CD4-positive, alpha-beta T cell treated with Interferon gamma for 1 hour (primary cell): ENCODE measurements around the gene MARCHF3.
"Not testable (repeated sequence)": the region's sequence is repeated elsewhere in the genome, so short reads cannot be mapped to it uniquely, and the experiment has no call there.

ENCODE experiments used
- DNase-seq: peaks from one replicate; pipeline ENCODE4 v3.0.0-alpha.2; 2020

MARCHF3 gene

DNA sequence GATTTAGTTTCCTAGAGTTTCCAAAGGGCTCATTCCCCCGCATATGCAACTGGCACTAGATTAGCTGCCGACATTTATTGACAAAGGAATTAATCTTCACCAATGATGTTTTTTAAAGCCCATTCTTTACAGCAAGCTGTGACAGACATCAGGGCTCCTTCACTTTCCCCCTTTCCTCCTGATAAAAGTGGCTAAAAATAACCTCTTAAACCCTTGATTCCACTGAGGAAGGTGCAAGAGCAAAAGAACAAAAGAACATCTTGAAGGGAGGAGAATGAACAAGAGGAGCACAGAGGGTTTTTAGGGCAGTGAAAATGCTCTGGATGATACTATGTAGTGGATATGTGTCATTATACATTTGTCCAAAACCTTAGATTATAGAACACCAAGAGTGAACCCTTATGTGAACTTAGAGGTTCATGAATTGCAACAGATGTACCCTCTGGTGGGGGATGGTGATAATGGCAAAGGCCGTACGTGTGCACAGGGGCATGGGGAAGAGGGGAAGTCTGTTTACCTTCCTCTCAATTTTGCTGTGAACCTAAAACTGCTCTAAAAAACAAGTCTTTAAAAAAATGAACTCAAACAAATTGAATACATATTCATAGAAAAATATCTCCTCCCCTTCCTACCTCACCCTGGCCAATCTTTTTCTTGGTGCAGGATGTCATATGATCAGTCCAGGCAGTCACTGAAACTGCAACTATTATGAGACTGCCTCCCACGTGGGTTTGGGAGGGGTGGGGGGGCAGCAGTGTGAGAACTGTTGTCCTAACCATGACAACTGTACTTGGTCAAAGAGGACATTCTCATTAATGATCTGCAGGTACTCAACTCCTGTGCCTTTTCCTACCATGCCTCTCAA is 83.0 kb downstream of the MARCHF3 start:
- no peak for DNase-seq

GRCh38 chr5:126942908-126943307 is 87.5 kb downstream of the MARCHF3 start:
- DNase-seq, result not testable (repeated sequence)

DNA sequence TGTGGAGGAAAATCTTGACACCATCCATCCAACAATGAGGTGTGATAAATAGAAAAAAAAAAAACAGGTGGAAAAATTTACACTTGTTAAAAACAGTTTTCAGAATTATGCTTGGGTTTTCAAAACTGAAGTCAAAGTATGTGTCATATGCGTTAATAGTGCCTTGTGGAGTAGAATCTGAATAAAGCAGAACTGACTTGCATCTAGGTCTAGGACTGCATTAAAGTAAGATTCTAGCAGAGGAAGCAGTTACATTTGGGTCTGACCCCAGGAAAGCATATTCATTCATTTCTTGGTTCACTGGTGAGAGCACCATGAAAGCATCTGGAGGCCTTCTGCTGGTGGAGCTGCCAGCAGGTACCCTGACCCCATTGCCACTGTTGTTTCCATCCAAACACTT is 89.0 kb downstream of the MARCHF3 start:
- no peak for DNase-seq

- no peak for DNase-seq
Measured at GRCh38 chr5:126939887-126940286, 90.5 kb downstream of the MARCHF3 start.

DNA sequence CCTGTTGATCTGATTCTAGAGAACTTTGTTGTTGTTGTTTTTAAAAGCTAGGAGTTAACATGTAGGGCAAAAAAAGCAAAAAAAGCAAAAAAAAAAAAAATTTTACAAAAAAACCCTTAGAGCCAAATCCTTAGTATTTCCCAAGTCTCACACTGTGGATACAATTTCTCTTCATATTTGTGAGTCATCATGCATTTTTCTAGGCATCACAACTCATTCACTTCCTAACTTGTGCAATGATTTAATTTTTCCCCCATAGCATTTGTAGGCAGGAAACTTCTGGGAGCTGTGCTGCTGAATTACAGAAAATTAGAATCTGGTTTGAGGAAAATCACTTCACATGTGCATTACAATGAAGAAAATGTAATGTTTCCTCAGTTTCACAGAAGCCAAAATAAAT is 91.9 kb downstream of the MARCHF3 start:
- no peak for DNase-seq

DNA sequence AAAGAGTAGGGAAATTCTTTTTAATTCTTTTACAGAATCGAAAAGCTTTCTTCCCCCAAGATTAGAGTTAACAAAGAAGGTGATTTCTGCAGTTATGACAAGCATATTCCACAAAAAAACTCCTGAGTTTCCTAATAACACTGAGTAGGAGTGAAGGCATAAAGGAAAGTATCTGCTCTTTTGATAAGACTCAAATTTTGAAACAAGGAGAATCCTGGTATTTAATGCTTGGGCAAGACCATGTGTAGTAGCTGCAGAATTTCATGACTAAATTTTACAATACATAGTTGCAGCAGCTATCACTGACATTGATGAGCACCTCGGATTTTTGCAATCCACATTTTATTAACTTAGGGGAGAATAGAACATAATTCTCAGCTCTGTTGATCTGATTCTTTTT is 92.6 kb downstream of the MARCHF3 start:
- DNase-seq, result no peak

DNA sequence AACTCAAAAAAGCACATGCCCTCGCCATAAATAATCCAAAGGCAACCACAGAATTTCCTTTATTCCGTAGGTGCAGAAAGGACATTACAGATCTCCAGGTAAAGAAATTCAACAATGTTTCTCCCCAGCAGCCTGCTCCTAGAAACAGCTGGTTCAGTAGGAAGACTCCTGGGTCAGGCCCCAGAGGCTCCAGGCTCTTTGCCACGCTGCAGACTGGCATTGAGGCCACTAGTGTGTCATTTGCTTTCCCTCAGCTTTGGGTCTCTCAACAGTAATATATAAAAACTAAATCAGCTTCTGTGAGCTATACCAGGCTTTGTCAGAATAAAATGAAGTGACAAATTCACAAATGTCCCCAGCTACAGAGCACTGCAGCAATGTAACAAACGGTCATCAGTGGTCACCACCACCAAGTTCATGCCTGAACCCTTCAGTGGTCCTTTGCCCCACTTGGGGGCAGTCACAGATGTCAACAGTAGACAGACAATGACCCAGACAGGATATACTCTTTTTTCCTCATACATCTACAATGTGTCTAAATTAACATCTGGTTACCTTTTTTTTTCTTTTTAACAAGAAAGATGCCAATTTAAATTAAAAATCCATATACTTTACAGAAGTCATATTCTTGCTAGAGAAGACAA is 93.5 kb downstream of the MARCHF3 start:
- DNase-seq, result no peak

DNA sequence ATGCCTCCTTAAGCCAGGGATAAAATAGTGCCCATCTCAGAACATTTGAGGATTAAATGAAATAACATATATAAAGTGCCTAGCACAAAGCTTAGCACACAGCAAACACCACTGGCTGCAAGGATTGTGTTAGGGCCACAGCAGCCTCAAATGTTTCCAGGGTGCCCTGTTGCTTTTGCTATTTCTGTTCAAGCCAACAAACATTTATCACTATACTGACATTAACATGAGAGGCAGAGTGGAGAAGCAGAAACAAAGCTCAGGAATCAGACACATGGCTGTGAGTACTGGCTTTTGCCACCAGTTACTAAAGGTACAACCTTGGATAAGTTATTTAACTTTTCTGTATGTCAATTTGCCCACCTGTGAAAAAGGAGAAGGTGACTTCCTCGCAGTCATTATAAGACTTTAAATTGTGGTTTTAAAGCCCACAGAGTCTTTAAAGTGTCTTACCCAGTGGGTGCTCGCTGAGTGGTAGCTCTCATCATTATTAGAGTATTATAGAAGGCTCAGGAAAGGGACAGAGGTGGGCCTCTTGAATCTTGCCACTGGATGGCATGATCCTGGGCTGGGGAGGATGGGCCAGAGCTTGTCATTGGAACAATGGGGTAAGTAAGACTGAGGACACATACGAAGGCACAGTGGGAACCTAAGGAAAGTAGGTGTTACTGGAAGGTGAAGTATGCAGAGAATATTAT is 98.2 kb downstream of the MARCHF3 start:
- DNase-seq, result no peak

DNA sequence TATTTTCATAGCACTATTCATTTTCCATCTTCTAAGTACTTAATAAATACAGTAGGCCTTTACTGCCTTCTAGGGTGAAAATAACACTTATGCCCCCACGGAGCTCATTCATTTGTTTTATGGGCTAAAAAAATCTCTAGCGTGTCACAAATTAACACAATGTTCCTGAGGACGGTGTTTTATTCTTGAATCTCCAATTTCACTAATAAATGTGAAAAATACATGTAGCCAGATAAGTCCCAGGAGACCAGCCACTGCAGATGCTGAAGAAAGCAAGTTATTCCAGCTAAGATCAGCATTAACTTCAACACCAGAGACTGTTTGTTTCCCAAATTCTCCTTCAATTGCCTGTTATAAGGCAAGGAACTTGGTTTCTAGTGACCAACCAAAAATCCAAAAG is 102.3 kb downstream of the MARCHF3 start:
- no peak for DNase-seq

DNA sequence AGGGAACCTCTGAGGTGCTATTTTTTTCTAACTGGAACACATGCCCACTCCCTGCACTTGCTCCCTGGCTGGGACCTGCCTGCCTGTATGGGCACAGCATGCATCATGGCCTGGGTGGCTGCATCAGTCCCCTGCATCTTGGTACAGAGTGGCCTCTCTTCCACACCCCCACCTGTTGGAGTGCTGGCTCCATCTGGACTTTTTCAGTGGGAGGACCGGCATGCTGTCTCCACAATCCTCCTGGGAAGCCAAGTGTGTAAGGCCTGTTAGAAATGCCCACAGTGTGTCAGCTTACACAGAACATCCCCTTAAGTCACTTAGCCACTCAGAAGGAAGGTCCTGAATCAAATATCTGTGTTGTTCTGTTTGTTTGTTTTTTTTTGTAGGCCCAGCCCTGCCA is 102.9 kb downstream of the MARCHF3 start:
- DNase-seq, result no peak

GRCh38 chr5:126926187-126926586 is 104.2 kb downstream of the MARCHF3 start:
- DNase-seq, result no peak

GRCh38 chr5:126925482-126925881 is 104.9 kb downstream of the MARCHF3 start:
- no peak for DNase-seq

- no peak for DNase-seq
Measured at GRCh38 chr5:126924331-126925033, 105.9 kb downstream of the MARCHF3 start.

- no peak for DNase-seq
Measured at GRCh38 chr5:126921241-126922091, 108.9 kb downstream of the MARCHF3 start.

- DNase-seq, result no peak
Measured at GRCh38 chr5:126920291-126920690, 110.1 kb downstream of the MARCHF3 start.

GRCh38 chr5:126919566-126919965 is 110.8 kb downstream of the MARCHF3 start:
- no peak for DNase-seq

DNA sequence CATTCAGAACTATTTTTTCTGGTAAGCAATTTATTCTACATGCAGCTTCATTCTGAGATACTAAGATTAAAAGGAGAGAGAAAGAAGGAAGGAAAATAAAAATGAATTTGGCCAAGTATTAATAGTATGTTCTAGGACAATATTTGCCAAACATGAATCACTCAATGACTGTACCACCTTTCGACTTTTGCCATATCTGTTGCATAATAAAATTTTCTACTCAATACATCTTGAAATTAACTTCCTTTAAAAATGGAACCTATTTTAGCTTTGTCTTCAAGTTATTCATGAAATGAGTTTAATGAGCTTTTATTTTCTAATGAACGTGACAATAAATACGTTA is 111.8 kb downstream of the MARCHF3 start:
- no peak for DNase-seq

DNA sequence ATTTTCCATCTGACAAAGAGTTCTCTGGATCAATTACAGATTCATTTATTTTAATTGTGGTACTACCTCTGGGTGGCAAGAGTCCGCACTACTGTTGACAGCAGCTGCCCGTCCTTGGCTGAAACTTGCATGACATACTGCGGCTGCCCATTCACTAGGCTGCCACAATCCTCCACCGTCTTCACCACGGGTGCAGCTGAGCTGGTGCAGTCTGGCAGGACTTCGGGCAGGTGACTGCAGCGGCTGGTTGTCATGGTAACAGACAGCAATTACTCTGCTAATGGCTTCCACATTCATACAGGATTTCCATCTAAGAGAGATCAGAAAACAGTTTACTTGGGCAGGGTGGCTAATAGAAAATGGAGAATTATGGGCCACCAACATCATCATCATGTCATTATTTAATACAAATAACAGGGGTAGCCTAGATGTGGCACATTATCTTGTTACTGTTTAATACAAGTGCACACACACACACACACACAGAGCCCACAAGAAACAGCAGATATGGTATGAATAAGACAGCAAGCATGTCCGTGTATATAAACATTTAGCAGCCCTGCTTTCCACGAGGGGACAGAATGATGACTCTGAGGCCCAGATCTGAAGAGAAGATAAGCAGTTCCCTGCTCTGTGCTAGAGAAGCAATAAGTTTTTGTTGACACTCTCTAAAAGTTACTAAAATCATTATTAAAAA is 112.3 kb downstream of the MARCHF3 start:
- DNase-seq, result no peak

- no peak for DNase-seq
Measured at GRCh38 chr5:126915496-126915895, 114.9 kb downstream of the MARCHF3 start.

DNA sequence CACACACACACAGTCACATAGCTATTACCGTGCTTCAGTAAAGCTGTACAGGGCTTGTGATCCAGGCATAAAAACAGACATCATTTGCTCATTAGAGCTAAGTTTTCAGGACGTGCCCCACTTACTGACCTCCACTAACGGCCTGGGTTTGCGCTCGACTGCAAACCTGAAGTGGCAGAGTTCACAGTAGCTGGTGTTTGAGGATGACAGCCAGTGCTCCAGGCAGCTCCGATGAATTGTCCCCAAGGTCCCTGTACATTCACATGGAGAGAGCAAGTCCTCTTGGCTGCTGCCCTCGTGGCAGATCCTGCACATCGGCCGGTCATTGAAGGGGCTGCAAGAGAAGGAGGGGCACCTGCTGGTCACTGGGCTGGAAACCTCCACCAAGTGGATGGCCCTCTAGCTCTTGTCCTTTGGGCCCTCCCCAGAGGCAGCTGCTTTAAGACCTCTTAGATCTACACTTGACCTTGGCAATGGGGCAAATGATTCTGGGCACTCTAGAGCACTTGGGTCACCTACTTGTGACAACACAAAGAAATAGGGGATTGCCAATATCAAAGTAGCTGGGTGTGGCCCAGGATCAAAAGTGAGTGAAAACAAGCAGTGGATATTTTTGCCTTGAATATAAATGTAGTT is 115.4 kb downstream of the MARCHF3 start:
- DNase-seq, result no peak

DNA sequence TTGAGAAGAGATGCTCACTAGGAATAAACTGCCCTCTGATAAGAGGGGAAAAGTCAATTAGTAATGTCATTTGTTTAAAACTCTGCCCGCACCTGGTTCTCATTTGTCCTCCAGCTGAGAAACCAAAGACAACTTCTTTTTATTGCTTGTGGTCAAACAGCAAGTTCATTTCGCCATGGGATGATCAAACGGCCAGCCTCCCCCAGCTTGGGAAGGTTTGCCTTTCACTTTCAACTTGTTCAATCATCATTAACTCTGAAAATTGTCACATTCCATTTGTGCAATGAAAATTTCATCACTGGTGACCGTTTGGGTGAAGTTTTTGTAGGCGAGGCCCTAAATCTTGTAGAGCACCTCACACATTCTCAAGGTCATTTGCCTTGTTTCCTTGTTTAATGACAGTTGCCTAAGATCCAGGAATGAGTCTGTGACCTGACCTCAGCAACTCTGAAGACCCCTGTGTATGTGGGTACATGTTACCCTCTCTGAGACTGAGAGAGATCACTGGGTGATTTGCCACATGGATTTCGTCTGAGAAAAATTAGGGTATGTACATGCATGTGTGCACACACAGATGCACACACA is 117.7 kb downstream of the MARCHF3 start:
- DNase-seq, result no peak
